H1 (cell line): Measurements from ENCODE around the gene IZUMO4. TPM values are rescaled to one million over a fixed set of nuclear protein-coding genes. Genes with fewer than 3 reads are reported as not detected.

Experiments used
- CTCF ChIA-PET: fragments of 300-600 bp; sonication (Branson Sonifier 250); formaldehyde crosslinking; loops from one replicate; lab custom pipeline; 2021; ENCODE audit not compliant: partially characterized antibody; lab: Charles Lee
- POLR2A ChIA-PET: fragments of 300-600 bp; sonication (Branson Sonifier 250); formaldehyde crosslinking; loops from one replicate; lab custom pipeline; 2021; ENCODE audit warnings: inconsistent platforms; ENCODE audit not compliant: partially characterized antibody; lab: Charles Lee
- DNase-seq, 2 experiments: peaks; one replicate each; pipeline versions ENCODE4 v3.0.0 to v3.0.0-alpha.2; 2010 to 2022; ENCODE audit warnings: low spot score in 2 of 2, low read depth in 1 of 2, mixed read lengths in 1 of 2
- FAIRE-seq: peaks from 2 replicates; lab custom pipeline; 2011; peaks lifted over from hg19 to GRCh38; lab: Jason Lieb, UNC
- H2AFZ ChIP-seq: 2 replicates; pipeline ENCODE4 v1.8.1; 2012; ENCODE audit warnings: low read length, inconsistent platforms
- H2AK5ac ChIP-seq: 2 replicates; pipeline ENCODE4 v1.6.1; 2013; ENCODE audit warnings: low read depth, low read length
- H2BK120ac ChIP-seq: replicated peaks from 2 replicates; pipeline ENCODE3; 2013; ENCODE audit warnings: low read depth, low read length, inconsistent platforms
- H2BK12ac ChIP-seq: 2 replicates; pipeline ENCODE4 v1.6.1; 2013; ENCODE audit warnings: low read depth, low read length
- H2BK15ac ChIP-seq: 2 replicates; pipeline ENCODE4 v1.6.1; 2013; ENCODE audit warnings: low read length
- H2BK20ac ChIP-seq: 2 replicates; pipeline ENCODE4 v1.6.1; 2013; ENCODE audit warnings: low read length
- H2BK5ac ChIP-seq: 2 replicates; pipeline ENCODE4 v1.6.1; 2013; ENCODE audit warnings: low read depth, low read length
- H3K14ac ChIP-seq: 2 replicates; pipeline ENCODE4 v1.6.1; 2013; ENCODE audit warnings: inconsistent platforms; ENCODE audit not compliant: insufficient read length
- H3K18ac ChIP-seq: 2 replicates; pipeline ENCODE4 v1.6.1; 2013; ENCODE audit warnings: low read length; ENCODE audit errors: extremely low read depth
- H3K23ac ChIP-seq: 2 replicates; pipeline ENCODE4 v1.6.1; 2013; ENCODE audit warnings: inconsistent platforms; ENCODE audit not compliant: insufficient read length
- H3K23me2 ChIP-seq: 2 replicates; pipeline ENCODE4 v1.6.1; 2013; ENCODE audit warnings: low read depth, low read length
- H3K27ac ChIP-seq: 2 replicates; pipeline ENCODE4 v1.6.1; 2011; ENCODE audit warnings: low read depth, low read length, inconsistent platforms
- H3K27me3 ChIP-seq, 4 experiments: replicated peaks in 1 of 4; 1 replicate in 1 of 4; 2 replicates in 3 of 4; pipeline versions ENCODE4 v1.6.1 to v1.8.1; 2011 to 2013; ENCODE audit warnings: low read length in 3 of 4, mild to moderate bottlenecking in 3 of 4, inconsistent platforms in 2 of 4, mixed read lengths in 2 of 4, moderate library complexity in 1 of 4; ENCODE audit not compliant: control insufficient read depth in 3 of 4, insufficient read depth in 3 of 4; ENCODE audit errors: extremely low read depth in 1 of 4
- H3K36me3 ChIP-seq, 4 experiments: 2 replicates each; pipeline versions ENCODE4 v1.6.1 to v1.8.1; 2011 to 2013; ENCODE audit warnings: mild to moderate bottlenecking in 4 of 4, low read length in 3 of 4, moderate library complexity in 2 of 4, control low read depth in 1 of 4, inconsistent platforms in 1 of 4; ENCODE audit not compliant: insufficient read depth in 4 of 4, control insufficient read depth in 2 of 4
- H3K4ac ChIP-seq: replicated peaks from 2 replicates; pipeline ENCODE3; 2013; ENCODE audit warnings: low read length, low read depth, mixed read lengths, inconsistent platforms; ENCODE audit not compliant: insufficient read length
- H3K4me1 ChIP-seq, 4 experiments: replicated peaks in 1 of 4; 1 replicate in 1 of 4; 2 replicates in 3 of 4; pipeline versions ENCODE4 v1.6.1 to v1.8.1; 2011 to 2013; ENCODE audit warnings: low read length in 3 of 4, inconsistent platforms in 2 of 4, mixed read lengths in 1 of 4; ENCODE audit not compliant: insufficient read depth in 4 of 4, control insufficient read depth in 3 of 4
- H3K4me2 ChIP-seq, 2 experiments: 2 replicates each; pipeline versions ENCODE4 v1.6.1 to v1.8.1; 2011 to 2013; ENCODE audit warnings: low read depth in 2 of 2, low read length in 2 of 2, control low read depth in 1 of 2, inconsistent platforms in 1 of 2, mild to moderate bottlenecking in 1 of 2; ENCODE audit not compliant: insufficient read depth in 1 of 2
- H3K4me3 ChIP-seq, 4 experiments: fragments of 200-600, 300-600 bp in 1 of 4; sonication (generic), shearing (Covaris generic), sonication (Bioruptor Twin) in 1 of 4; 2 replicates each; pipeline versions ENCODE4 v1.5.1 to v1.8.1; 2011 to 2016; ENCODE audit warnings: low read length in 4 of 4, low read depth in 3 of 4, control low read depth in 2 of 4, inconsistent platforms in 2 of 4, mild to moderate bottlenecking in 2 of 4, mixed read lengths in 1 of 4, moderate library complexity in 1 of 4; ENCODE audit not compliant: insufficient read depth in 2 of 4; ENCODE audit errors: extremely low read depth in 1 of 4
- H3K56ac ChIP-seq: replicated peaks from 2 replicates; pipeline ENCODE3; 2013; ENCODE audit warnings: low read depth, mild to moderate bottlenecking, mixed read lengths, low read length, inconsistent platforms; ENCODE audit not compliant: insufficient read length
- H3K79me1 ChIP-seq: 2 replicates; pipeline ENCODE4 v1.6.1; 2013; ENCODE audit warnings: low read depth, low read length, control low read depth
- H3K79me2 ChIP-seq, 2 experiments: 2 replicates each; pipeline versions ENCODE4 v1.6.1 to v1.8.1; 2012 to 2013; ENCODE audit warnings: low read length in 2 of 2, mild to moderate bottlenecking in 2 of 2, inconsistent platforms in 1 of 2; ENCODE audit not compliant: insufficient read depth in 2 of 2, control insufficient read depth in 1 of 2
- H3K9ac ChIP-seq, 4 experiments: replicated peaks in 1 of 4; 1 replicate in 1 of 4; 2 replicates in 3 of 4; pipeline versions ENCODE4 v1.6.1 to v1.8.1; 2011 to 2013; ENCODE audit warnings: low read depth in 3 of 4, low read length in 3 of 4, control low read depth in 2 of 4, mild to moderate bottlenecking in 2 of 4, moderate library complexity in 2 of 4, inconsistent platforms in 1 of 4; ENCODE audit errors: extremely low read depth in 1 of 4
- H3K9me3 ChIP-seq, 2 experiments: 2 replicates each; pipeline versions ENCODE4 v1.6.1 to v1.8.1; 2012 to 2013; ENCODE audit warnings: mild to moderate bottlenecking in 2 of 2, moderate library complexity in 2 of 2, control low read depth in 1 of 2, inconsistent platforms in 1 of 2, low read depth in 1 of 2, low read length in 1 of 2, mixed read lengths in 1 of 2; ENCODE audit not compliant: insufficient read depth in 2 of 2
- H4K20me1 ChIP-seq, 2 experiments: replicated peaks in 1 of 2; 2 replicates each; pipeline versions ENCODE3 to v1.8.1; 2011 to 2013; ENCODE audit warnings: inconsistent platforms in 2 of 2, low read length in 2 of 2, mild to moderate bottlenecking in 1 of 2; ENCODE audit not compliant: insufficient read depth in 2 of 2, control insufficient read depth in 1 of 2
- H4K5ac ChIP-seq: 2 replicates; pipeline ENCODE4 v1.6.1; 2013; ENCODE audit warnings: low read length, low read depth, mixed read lengths, inconsistent platforms; ENCODE audit not compliant: insufficient read length
- H4K8ac ChIP-seq: 2 replicates; pipeline ENCODE4 v1.8.0; 2013; ENCODE audit warnings: mild to moderate bottlenecking, moderate library complexity, low read length, inconsistent platforms; ENCODE audit not compliant: insufficient read depth; ENCODE audit errors: extremely low read depth
- H4K91ac ChIP-seq: replicated peaks from 2 replicates; pipeline ENCODE3; 2013; ENCODE audit warnings: low read length, mixed read lengths, inconsistent platforms; ENCODE audit not compliant: insufficient read length
- CBX5 ChIP-seq: fragments of 300-800, 300-1000 bp; sonication (generic); IDR thresholded peaks from 2 replicates; pipeline ENCODE4 v1.7.1; 2016; ENCODE audit warnings: antibody characterized with exemption, low read length, low read depth
- CHD2 ChIP-seq: IDR thresholded peaks from 2 replicates; pipeline ENCODE4 v1.6.1; 2012; ENCODE audit warnings: low read length, improper control_type of control experiment
- HDAC6 ChIP-seq: IDR thresholded peaks from one replicate; pipeline ENCODE4 v1.7.1; 2012; ENCODE audit warnings: low read depth, mild to moderate bottlenecking, inconsistent platforms, low read length, moderate library complexity
- SUZ12 ChIP-seq: fragments of 200-600 bp; sonication (generic); IDR thresholded peaks from 2 replicates; pipeline ENCODE4 v1.6.1; 2012; ENCODE audit warnings: mild to moderate bottlenecking, inconsistent platforms, low read length, moderate library complexity, mixed read lengths
- WGBS, 2 experiments: shearing (Covaris generic) in 1 of 2; methylation state at CpG; one replicate each; pipeline versions ENCODE4 v1.1.6 to v1.1.7; 2013 to 2015; ENCODE audit warnings: low lambda C conversion rate in 2 of 2, mixed read lengths in 2 of 2, inconsistent platforms in 1 of 2, low coverage in 1 of 2, missing lambda C conversion rate in 1 of 2; ENCODE audit not compliant: insufficient replicate concordance in 2 of 2, insufficient coverage in 1 of 2, insufficient read length in 1 of 2; ENCODE audit errors: extremely low coverage in 1 of 2, missing lambda C conversion rate in 1 of 2; 5-methylcytosine and 5-hydroxymethylcytosine counted together
- polyA plus RNA-seq, 7 experiments: library from polyadenylated mRNA; depleted of rRNA in 3 of 7; stranded (reverse) in 5 of 7; unstranded in 2 of 7; fragments of >200 nt in 5 of 7; fragments of 200-250 nt in 2 of 7; gene quantifications; 1 replicate in 5 of 7; 2 replicates in 1 of 7; 4 replicates in 1 of 7; pipeline versions ENCODE4 v1.2.1 to v1.2.3, GENCODE V29; 2011 to 2013; ENCODE audit warnings: missing spikeins in 2 of 7, mixed read lengths in 2 of 7
- total RNA-seq: library from RNA; stranded (reverse); fragmentation: NEBNext Ultra II Directional; extraction: Animal tissue kit (Norgen Biotek cat#: 25700); gene quantifications from 2 replicates; pipeline ENCODE4 v1.2.1, GENCODE V29; 2021
- TF ChIP-seq, protein P1 (sequence below): IDR thresholded peaks from 2 replicates; pipeline ENCODE4 v1.6.1; 2012; ENCODE audit warnings: low read length, inconsistent platforms

IZUMO4 gene
- total and polyA plus RNA-seq, 2 of the 8 experiments (the other 6 are each of a cell fraction or from before 2014, with no cell fraction given) = 1.8 to 1.9 TPM

DNA sequence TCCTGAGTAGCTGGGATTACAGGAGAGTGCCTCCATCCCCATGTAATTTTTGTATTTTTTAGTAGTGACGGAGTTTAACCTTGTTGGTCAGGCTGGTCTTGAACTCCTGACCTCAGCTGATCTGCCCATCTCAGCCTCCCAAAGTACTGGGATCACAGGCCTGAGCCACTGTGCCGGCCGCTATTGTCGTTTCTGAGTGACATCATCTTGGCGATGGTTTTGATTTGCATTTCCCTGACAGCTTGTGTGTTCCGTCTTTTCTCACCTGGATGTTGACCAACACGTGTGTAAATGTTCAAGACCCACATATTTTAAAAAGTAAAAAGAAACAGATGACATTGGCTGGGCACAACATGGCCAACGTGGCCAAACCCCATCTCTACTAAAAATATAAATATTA is 32.9 kb upstream of the IZUMO4 start:
- Histone ChIP-seq H3K18ac (no peak overlapping the region), H3K14ac (no peak overlapping the region), H2BK20ac (no peak overlapping the region), H3K79me2 (no peaks in the 10 kb centered on the region), H3K27me3 (no peaks in the 10 kb centered on the region), H4K91ac (no peak overlapping the region), H2BK12ac (no peak overlapping the region), H3K23ac (no peak overlapping the region), H2AFZ (no peak overlapping the region), H4K20me1 (no peaks in the 10 kb centered on the region), H3K9ac (no peak overlapping the region), H4K8ac (no peak overlapping the region), H3K4me1 (peaks cover 4 to 22% (median 17%) of the 10 kb centered on the region in 4 experiments), H3K4me3 (no peak overlapping the region), H3K9me3 (no peaks in the 10 kb centered on the region), H2BK5ac (no peak overlapping the region), H2AK5ac (0 out of 2 replicates have a peak overlapping the region, but pooled peaks have one; percentile 53), H2BK15ac (no peak overlapping the region), H4K5ac (no peak overlapping the region), H3K4me2 (no peak overlapping the region), H3K27ac (no peak overlapping the region), H3K36me3 (no peaks in the 10 kb centered on the region), H2BK120ac (no peak overlapping the region), H3K56ac (no peak overlapping the region), H3K79me1 (no peaks in the 10 kb centered on the region), H3K4ac (no peak overlapping the region), H3K23me2 (peaks cover 5% of the 10 kb centered on the region; the same call in 1 of the 2 replicates)
- DNase-seq (no peak), FAIRE-seq (no peak)
- ChIA-PET CTCF (interaction anchor here (0.7 to 2.0 kb wide), 9 partner anchors 13 to 134 kb away, joined by 3 to 7 read pairs (median 4); partner anchors contain the start of gene MKNK2), POLR2A (interaction anchor here (1.2 to 6.9 kb wide), 6 partner anchors 12 to 136 kb away, joined by 3 to 74 read pairs (median 3); partner anchors contain the start of gene MKNK2)
- WGBS, 2 experiments = 89% methylated on average over 8 of the region's 8 CpGs; no CpG with 5 or more reads in 1 of the 2 experiments
- TF ChIP-seq CHD2 (no peak), HDAC6 (no peak), CBX5 (no peak), SUZ12 (no peak)
- TF ChIP-seq, protein P1, sequence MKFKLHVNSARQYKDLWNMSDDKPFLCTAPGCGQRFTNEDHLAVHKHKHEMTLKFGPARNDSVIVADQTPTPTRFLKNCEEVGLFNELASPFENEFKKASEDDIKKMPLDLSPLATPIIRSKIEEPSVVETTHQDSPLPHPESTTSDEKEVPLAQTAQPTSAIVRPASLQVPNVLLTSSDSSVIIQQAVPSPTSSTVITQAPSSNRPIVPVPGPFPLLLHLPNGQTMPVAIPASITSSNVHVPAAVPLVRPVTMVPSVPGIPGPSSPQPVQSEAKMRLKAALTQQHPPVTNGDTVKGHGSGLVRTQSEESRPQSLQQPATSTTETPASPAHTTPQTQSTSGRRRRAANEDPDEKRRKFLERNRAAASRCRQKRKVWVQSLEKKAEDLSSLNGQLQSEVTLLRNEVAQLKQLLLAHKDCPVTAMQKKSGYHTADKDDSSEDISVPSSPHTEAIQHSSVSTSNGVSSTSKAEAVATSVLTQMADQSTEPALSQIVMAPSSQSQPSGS = no peak
